WTC11 (cell line): ENCODE data around the gene ADAMTS12. TPM values are rescaled to one million over a fixed set of nuclear protein-coding genes. Genes with fewer than 3 reads are reported as not detected.
A peak's percentile ranks its signal among the peaks of the same experiment; 100 is the strongest.

Experiments used
- ATAC-seq: fragments of 200-7000 bp; cut with Tn5 transposase; 2 replicates; pipeline ENCODE4 v1.10.0; 2021; ENCODE audit warnings: mild to moderate bottlenecking, moderate library complexity
- CTCF ChIA-PET: fragments of 300-600 bp; sonication (Branson Sonifier 250); formaldehyde crosslinking; loops from one replicate; lab custom pipeline; 2021; ENCODE audit warnings: antibody characterized with exemption; lab: Charles Lee
- POLR2A ChIA-PET: fragments of 350-600 bp; sonication (Branson Sonifier 250); formaldehyde crosslinking; loops from one replicate; lab custom pipeline; 2021; ENCODE audit warnings: antibody characterized with exemption; lab: Charles Lee
- DNase-seq: peaks from one replicate; pipeline ENCODE4 v3.0.0; 2021; ENCODE audit warnings: low spot score
- H3K27ac Mint-ChIP-seq: 2 replicates; pipeline ENCODE4 v1.8.0; 2021; ENCODE audit warnings: mixed read lengths
- H3K27me3 Mint-ChIP-seq: 2 replicates; pipeline ENCODE4 v1.8.0; 2021; ENCODE audit warnings: low read depth, mild to moderate bottlenecking, moderate library complexity, mixed read lengths
- H3K36me3 Mint-ChIP-seq: 2 replicates; pipeline ENCODE4 v1.8.0; 2021; ENCODE audit warnings: mixed read lengths
- H3K4me1 Mint-ChIP-seq: 2 replicates; pipeline ENCODE4 v1.8.0; 2022; ENCODE audit warnings: mixed read lengths
- H3K4me3 Mint-ChIP-seq: 2 replicates; pipeline ENCODE4 v1.8.0; 2021; ENCODE audit warnings: mild to moderate bottlenecking, moderate library complexity, mixed read lengths
- H3K9me3 Mint-ChIP-seq: 2 replicates; pipeline ENCODE4 v1.8.0; 2021; ENCODE audit warnings: mixed read lengths
- AFF4 ChIP-seq: sonication (generic); formaldehyde crosslinking; IDR thresholded peaks from 2 replicates; pipeline ENCODE4 v1.8.1; 2023; ENCODE audit warnings: mild to moderate bottlenecking, missing genetic modification reagents, borderline replicate concordance
- CREM ChIP-seq: sonication (generic); formaldehyde crosslinking; IDR thresholded peaks from 2 replicates; pipeline ENCODE4 v1.8.1; 2022; ENCODE audit warnings: mild to moderate bottlenecking, missing genetic modification reagents, moderate library complexity
- ELF4 ChIP-seq: sonication (generic); formaldehyde crosslinking; IDR thresholded peaks from 2 replicates; pipeline ENCODE4 v1.8.1; 2022; ENCODE audit warnings: low read depth, mild to moderate bottlenecking, moderate library complexity, missing genetic modification reagents
- FOXK1 ChIP-seq: sonication (generic); formaldehyde crosslinking; IDR thresholded peaks from 2 replicates; pipeline ENCODE4 v1.8.0; 2022; ENCODE audit warnings: mild to moderate bottlenecking, moderate library complexity, missing genetic modification reagents
- GTF2I ChIP-seq: fragments of 250-450 bp; sonication (Bioruptor Pico); conservative IDR thresholded peaks from 2 replicates; pipeline ENCODE4 v1.4.0; 2021; ENCODE audit warnings: mild to moderate bottlenecking
- HMGA2 ChIP-seq: fragments of 250-450 bp; sonication (Bioruptor Pico); IDR thresholded peaks from 2 replicates; pipeline ENCODE4 v1.4.0; 2021; ENCODE audit warnings: mild to moderate bottlenecking, moderate library complexity
- JAZF1 ChIP-seq: fragments of 250-450 bp; sonication (Bioruptor Pico); IDR thresholded peaks from 2 replicates; pipeline ENCODE4 v1.9.0; 2021; ENCODE audit warnings: moderate library complexity, mild to moderate bottlenecking, inconsistent platforms
- MLX ChIP-seq: sonication (generic); formaldehyde crosslinking; IDR thresholded peaks from 2 replicates; pipeline ENCODE4 v1.8.1; 2023; ENCODE audit warnings: mild to moderate bottlenecking, missing genetic modification reagents, moderate library complexity
- MYBL2 ChIP-seq: sonication (generic); formaldehyde crosslinking; IDR thresholded peaks from 2 replicates; pipeline ENCODE4 v1.8.1; 2023; ENCODE audit warnings: mild to moderate bottlenecking, moderate library complexity, missing genetic modification reagents
- NFATC4 ChIP-seq: fragments of 250-450 bp; sonication (Bioruptor Pico); IDR thresholded peaks from 2 replicates; pipeline ENCODE4 v1.9.0; 2021; ENCODE audit warnings: mild to moderate bottlenecking
- PRRX2 ChIP-seq: fragments of 250-450 bp; sonication (Bioruptor Pico); IDR thresholded peaks from 2 replicates; pipeline ENCODE4 v1.8.0; 2021; ENCODE audit warnings: mild to moderate bottlenecking
- SOX15 ChIP-seq: fragments of 250-450 bp; sonication (Bioruptor Pico); IDR thresholded peaks from 2 replicates; pipeline ENCODE4 v1.9.0; 2021; ENCODE audit warnings: mild to moderate bottlenecking
- STAT6 ChIP-seq: sonication (generic); formaldehyde crosslinking; conservative IDR thresholded peaks from 2 replicates; pipeline ENCODE4 v1.8.1; 2023; ENCODE audit warnings: mild to moderate bottlenecking, low read depth, missing genetic modification reagents, moderate library complexity
- TEAD4 ChIP-seq: sonication (generic); formaldehyde crosslinking; IDR thresholded peaks from 2 replicates; pipeline ENCODE4 v1.8.0; 2022; ENCODE audit warnings: mild to moderate bottlenecking, missing genetic modification reagents
- ZNF263 ChIP-seq: sonication (generic); formaldehyde crosslinking; IDR thresholded peaks from 2 replicates; pipeline ENCODE4 v1.8.1; 2022; ENCODE audit warnings: low read depth, mild to moderate bottlenecking, moderate library complexity, missing genetic modification reagents
- ZNF281 ChIP-seq: sonication (generic); formaldehyde crosslinking; IDR thresholded peaks from 2 replicates; pipeline ENCODE4 v1.8.0; 2023; ENCODE audit warnings: mild to moderate bottlenecking, missing genetic modification reagents
- ZNF416 ChIP-seq: fragments of 250-450 bp; sonication (Bioruptor Pico); IDR thresholded peaks from 2 replicates; pipeline ENCODE4 v1.9.0; 2021; ENCODE audit warnings: mild to moderate bottlenecking, inconsistent platforms
- ZNF423 ChIP-seq: fragments of 250-450 bp; sonication (Bioruptor Pico); IDR thresholded peaks from 2 replicates; pipeline ENCODE4 v2.1.2; 2022; ENCODE audit warnings: mild to moderate bottlenecking, moderate library complexity
- total RNA-seq: library from RNA; stranded (reverse); gene quantifications from 3 replicates; pipeline ENCODE4 v1.2.3, GENCODE V29; 2021
- TF ChIP-seq, protein P1 (sequence below): sonication (generic); formaldehyde crosslinking; IDR thresholded peaks from 2 replicates; pipeline ENCODE4 v1.8.0; 2022; ENCODE audit warnings: mild to moderate bottlenecking, missing genetic modification reagents

ADAMTS12 gene
- total RNA-seq, 1 experiment from 2014 or later: 13.5 TPM

DNA sequence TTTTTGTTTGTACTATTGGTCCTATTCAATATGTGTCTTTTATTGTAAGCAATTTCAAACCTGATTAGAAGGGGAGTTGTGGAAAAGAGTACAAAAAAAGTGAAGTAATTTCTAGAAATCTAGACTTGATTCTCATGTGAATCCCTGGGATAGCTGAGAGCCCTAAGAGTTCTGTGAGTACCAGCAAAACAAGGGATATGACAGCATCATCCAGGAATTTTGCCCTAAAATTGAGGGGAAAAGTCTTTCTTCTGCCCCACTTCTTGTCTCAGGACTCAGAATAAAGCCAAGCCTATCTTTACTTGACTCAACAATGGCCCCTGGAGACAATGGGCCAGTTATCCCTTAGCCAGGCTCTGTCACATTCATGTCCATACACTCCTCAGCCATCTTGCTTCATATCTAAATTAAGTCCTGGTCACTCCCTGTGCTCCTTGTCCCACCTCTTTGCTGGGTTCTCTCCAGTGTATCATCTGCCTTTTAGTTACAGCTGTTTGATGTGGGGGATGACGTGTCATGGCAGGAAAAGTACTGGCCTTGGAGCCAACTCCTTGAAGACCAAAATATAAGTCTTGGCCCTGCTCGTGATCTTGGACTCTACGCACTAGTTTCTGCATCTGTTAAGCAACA, 81.2 kb downstream of the ADAMTS12 start:
- Mint-ChIP-seq H3K36me3 (no peaks in the 10 kb centered on the region), H3K27ac (peak overlapping the region; percentile 28; the same call in 1 of the 2 replicates), H3K9me3 (0 out of 2 replicates have a peak, but pooled peaks cover 5% of the 10 kb centered on the region), H3K27me3 (no peaks in the 10 kb centered on the region), H3K4me1 (peaks cover 31% of the 10 kb centered on the region), H3K4me3 (no peak overlapping the region)
- ATAC-seq (no peak), DNase-seq (no peak)
- TF ChIP-seq CREM (CRISPR knock-in tag) (no peak), STAT6 (CRISPR knock-in tag) (no peak), SOX15 (CRISPR knock-in tag) (no peak), ZNF263 (CRISPR knock-in tag) (no peak), TEAD4 (CRISPR knock-in tag) (no peak), FOXK1 (CRISPR knock-in tag) (no peak), HMGA2 (CRISPR knock-in tag) (no peak), GTF2I (CRISPR knock-in tag) (no peak), JAZF1 (CRISPR knock-in tag) (no peak), MYBL2 (CRISPR knock-in tag) (no peak)
- TF ChIP-seq, protein P1, sequence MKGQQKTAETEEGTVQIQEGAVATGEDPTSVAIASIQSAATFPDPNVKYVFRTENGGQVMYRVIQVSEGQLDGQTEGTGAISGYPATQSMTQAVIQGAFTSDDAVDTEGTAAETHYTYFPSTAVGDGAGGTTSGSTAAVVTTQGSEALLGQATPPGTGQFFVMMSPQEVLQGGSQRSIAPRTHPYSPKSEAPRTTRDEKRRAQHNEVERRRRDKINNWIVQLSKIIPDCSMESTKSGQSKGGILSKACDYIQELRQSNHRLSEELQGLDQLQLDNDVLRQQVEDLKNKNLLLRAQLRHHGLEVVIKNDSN (CRISPR knock-in tag): no peak
- ChIA-PET POLR2A (no interaction called here), CTCF (no interaction called here)

- ATAC-seq (no peak), DNase-seq (no peak)
- CTCF ChIA-PET: no interaction called here
- POLR2A ChIA-PET: no interaction called here
- Mint-ChIP-seq H3K4me3 (no peak overlapping the region), H3K4me1 (peaks cover 31% of the 10 kb centered on the region), H3K27me3 (no peaks in the 10 kb centered on the region), H3K36me3 (no peaks in the 10 kb centered on the region), H3K27ac (no peak overlapping the region), H3K9me3 (0 out of 2 replicates have a peak, but pooled peaks cover 5% of the 10 kb centered on the region)
- no peak for TF ChIP-seq MLX (CRISPR knock-in tag)
- TF ChIP-seq ELF4: no peak
- TF ChIP-seq SOX15 (CRISPR knock-in tag): no peak
- TF ChIP-seq ZNF281 (CRISPR knock-in tag): no peak
- no peak for TF ChIP-seq AFF4 (CRISPR knock-in tag)
- no peak for TF ChIP-seq PRRX2 (CRISPR knock-in tag)
- TF ChIP-seq ZNF423: no peak
- no peak for TF ChIP-seq NFATC4 (CRISPR knock-in tag)
- no peak for TF ChIP-seq FOXK1 (CRISPR knock-in tag)
- no peak for TF ChIP-seq STAT6 (CRISPR knock-in tag)
- TF ChIP-seq GTF2I (CRISPR knock-in tag): no peak
- no peak for TF ChIP-seq ZNF416
Observed at GRCh38 chr5:33809936-33810335, 81.9 kb downstream of the ADAMTS12 start.
